HG03432 (cell line): ENCODE results near the gene LHX1.

Experiments
- ATAC-seq: cut with Tn5 transposase; IDR thresholded peaks from one replicate; pipeline ENCODE4 v1.9.1; 2021; ENCODE audit warnings: mild to moderate bottlenecking, moderate library complexity; ENCODE audit not compliant: unreplicated experiment

LHX1 gene

GRCh38 chr17:36937959-36938565 is 787 bp downstream of the LHX1 start:
- ATAC-seq = no peak

- no peak for ATAC-seq
Measured at GRCh38 chr17:36938566-36939051, 1.3 kb downstream of the LHX1 start.

GRCh38 chr17:36939052-36939801 is 2.0 kb downstream of the LHX1 start:
- ATAC-seq = no peak

GRCh38 chr17:36939802-36940312 is 2.6 kb downstream of the LHX1 start:
- ATAC-seq = no peak

- no peak for ATAC-seq
Measured at GRCh38 chr17:36940313-36941264, 3.3 kb downstream of the LHX1 start.

- no peak for ATAC-seq
Measured at GRCh38 chr17:36941265-36942010, 4.2 kb downstream of the LHX1 start.

GRCh38 chr17:36942019-36942599 is 4.8 kb downstream of the LHX1 start:
- ATAC-seq = no peak

- ATAC-seq = no peak
Measured at GRCh38 chr17:36942631-36943125, 5.4 kb downstream of the LHX1 start.

- ATAC-seq = no peak
Measured at GRCh38 chr17:36943250-36944191, 6.2 kb downstream of the LHX1 start.

- ATAC-seq = no peak
Measured at GRCh38 chr17:36944553-36944952, 7.3 kb downstream of the LHX1 start.

- no peak for ATAC-seq
Measured at GRCh38 chr17:36945140-36945539, 7.9 kb downstream of the LHX1 start.

GRCh38 chr17:36945959-36946725 is 8.9 kb downstream of the LHX1 start:
- ATAC-seq = no peak

- no peak for ATAC-seq
Measured at GRCh38 chr17:36946726-36947091, 9.4 kb downstream of the LHX1 start.

GRCh38 chr17:36947922-36948716 is 10.8 kb downstream of the LHX1 start:
- ATAC-seq = peak; percentile 2

- ATAC-seq = peak; percentile 92
Measured at GRCh38 chr17:36948717-36949460, 11.6 kb downstream of the LHX1 start, which contains the start of gene AATF. Gene AATF, plus strand, starts transcription at chr17:36948954. Its CDS starts 172 bp downstream, at chr17:36949126.

GRCh38 chr17:36949461-36949927 is 12.2 kb downstream of the LHX1 start:
- ATAC-seq = no peak
